GM12865 (cell line): Measurements from ENCODE around the gene RALGPS1.

Source experiments
- DNase-seq: peaks from one replicate; pipeline ENCODE4 v3.0.0; 2010; ENCODE audit warnings: low read depth
- H3K4me3 ChIP-seq: 2 replicates; pipeline ENCODE4 v1.5.1; 2011; ENCODE audit warnings: mild to moderate bottlenecking, low read depth, low read length, control low read depth
- CTCF ChIP-seq: IDR thresholded peaks from 2 replicates; pipeline ENCODE4 v1.5.1; 2011; ENCODE audit warnings: low read length, control low read depth, low read depth, inconsistent platforms; ENCODE audit not compliant: insufficient read depth; ENCODE audit errors: missing control alignments

RALGPS1 gene

GRCh38 chr9:126914458-126915280 is at the start of gene RALGPS1:
Gene RALGPS1, plus strand, starts transcription at chr9:126914782. Its CDS starts 47,508 bp downstream, at chr9:126962290.
- H3K4me3 ChIP-seq: peak within 1 kb of the TSS; percentile 46
- peak; percentile 96 for DNase-seq
- TF ChIP-seq CTCF: no peak

DNA sequence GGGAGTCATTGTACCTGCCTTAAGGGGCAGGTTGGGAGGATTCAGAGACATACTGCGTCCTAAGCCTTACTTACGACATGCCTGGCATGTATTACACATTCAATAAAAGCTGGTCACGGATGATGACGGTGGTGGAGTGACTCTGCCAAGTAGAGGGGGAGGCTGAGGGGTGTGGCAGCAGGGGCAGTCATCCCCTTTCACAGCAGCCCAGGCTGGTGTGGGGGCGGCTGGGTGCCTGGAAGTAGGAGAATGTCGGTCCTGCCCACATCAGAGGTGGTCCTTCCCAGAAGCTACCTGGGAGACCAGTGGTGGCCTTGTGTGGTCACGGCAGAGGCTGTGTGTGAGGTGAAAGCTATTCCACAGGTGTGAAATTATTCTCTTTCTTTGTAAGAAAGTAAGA is 45.2 kb upstream of the RALGPS1 start:
- TF ChIP-seq CTCF: no peak
- no peak for DNase-seq
- H3K4me3 ChIP-seq: no peak overlapping the region

DNA sequence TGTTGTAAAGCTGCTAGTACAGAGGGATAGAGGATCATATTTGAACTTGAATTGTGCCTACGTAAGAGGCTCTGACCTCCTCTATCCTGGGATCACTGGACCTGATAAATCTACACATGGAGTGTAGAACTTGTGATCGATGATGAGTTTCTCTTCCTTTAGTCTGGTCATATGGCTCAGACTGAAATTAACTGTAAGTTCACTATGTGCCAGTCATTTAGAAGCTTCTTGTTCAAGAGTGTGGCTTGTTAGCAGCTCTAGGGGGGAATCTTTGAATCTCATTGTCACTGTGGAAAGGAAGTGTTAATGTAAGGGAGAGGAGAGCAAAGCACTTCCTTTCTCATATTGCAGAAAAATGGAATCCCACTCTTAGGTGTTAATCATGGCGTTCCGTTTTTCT is 42.1 kb upstream of the RALGPS1 start:
- peak; percentile 41 for DNase-seq
- TF ChIP-seq CTCF: no peak
- no peak overlapping the region for H3K4me3 ChIP-seq

GRCh38 chr9:126874546-126875314 is 39.9 kb upstream of the RALGPS1 start:
- TF ChIP-seq CTCF: no peak
- H3K4me3 ChIP-seq: no peak overlapping the region
- no peak for DNase-seq

DNA sequence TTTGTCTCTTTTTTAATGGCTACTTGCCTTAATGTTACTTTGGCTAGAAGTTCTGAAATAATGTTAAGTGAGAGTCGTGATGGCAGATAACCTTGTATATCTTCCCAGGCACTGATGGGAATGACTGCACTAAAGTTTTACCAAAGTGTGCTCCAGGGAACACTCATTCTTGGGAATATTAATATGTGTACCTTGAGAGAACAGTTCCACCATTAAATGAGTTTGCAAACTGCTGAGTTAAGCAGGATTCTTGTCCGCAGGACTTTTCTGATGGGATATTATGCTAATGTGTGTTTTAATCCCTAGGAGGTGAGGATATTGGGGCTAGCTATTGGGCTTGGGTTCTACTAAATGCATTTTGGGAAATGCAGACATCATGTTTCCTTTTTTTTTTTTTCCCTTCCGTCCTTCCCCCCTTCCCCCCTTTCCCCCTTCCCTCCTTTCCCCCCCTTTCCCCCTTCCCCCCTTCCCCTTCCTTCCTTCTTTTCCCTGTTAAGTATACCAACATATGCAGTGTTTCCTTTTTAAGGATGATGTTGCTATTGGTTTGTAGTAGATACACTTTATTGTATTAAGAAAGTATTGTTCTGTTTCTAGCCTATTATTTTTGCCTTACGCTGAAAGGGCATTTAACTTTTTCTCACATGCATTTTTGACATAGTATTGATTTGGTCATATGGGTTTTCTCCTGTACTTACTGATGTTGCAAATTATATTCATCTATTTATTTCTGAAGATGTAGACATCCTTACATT is 38.6 kb upstream of the RALGPS1 start:
- H3K4me3 ChIP-seq: no peak overlapping the region
- TF ChIP-seq CTCF: no peak
- DNase-seq: no peak

- H3K4me3 ChIP-seq: no peak overlapping the region
- TF ChIP-seq CTCF: no peak
- DNase-seq: no peak
These were observed 38.1 kb upstream of the RALGPS1 start for GRCh38 chr9:126876531-126876930.
